Femur (tissue), 1 donor: ENCODE measurements around the gene THBD.

Experiments
- DNase-seq: peaks from one replicate; pipeline ENCODE4 v3.0.0-alpha.2; 2017

THBD gene, protein sequence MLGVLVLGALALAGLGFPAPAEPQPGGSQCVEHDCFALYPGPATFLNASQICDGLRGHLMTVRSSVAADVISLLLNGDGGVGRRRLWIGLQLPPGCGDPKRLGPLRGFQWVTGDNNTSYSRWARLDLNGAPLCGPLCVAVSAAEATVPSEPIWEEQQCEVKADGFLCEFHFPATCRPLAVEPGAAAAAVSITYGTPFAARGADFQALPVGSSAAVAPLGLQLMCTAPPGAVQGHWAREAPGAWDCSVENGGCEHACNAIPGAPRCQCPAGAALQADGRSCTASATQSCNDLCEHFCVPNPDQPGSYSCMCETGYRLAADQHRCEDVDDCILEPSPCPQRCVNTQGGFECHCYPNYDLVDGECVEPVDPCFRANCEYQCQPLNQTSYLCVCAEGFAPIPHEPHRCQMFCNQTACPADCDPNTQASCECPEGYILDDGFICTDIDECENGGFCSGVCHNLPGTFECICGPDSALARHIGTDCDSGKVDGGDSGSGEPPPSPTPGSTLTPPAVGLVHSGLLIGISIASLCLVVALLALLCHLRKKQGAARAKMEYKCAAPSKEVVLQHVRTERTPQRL

GRCh38 chr20:23049201-23050075 lies at the start of gene THBD:
THBD (minus strand) TSS chr20:23049672; CDS start chr20:23049504, 168 bp downstream.
- peak; percentile 76 for DNase-seq

GRCh38 chr20:23097636-23098580 lies 48.4 kb upstream of the THBD start:
- no peak for DNase-seq

DNA sequence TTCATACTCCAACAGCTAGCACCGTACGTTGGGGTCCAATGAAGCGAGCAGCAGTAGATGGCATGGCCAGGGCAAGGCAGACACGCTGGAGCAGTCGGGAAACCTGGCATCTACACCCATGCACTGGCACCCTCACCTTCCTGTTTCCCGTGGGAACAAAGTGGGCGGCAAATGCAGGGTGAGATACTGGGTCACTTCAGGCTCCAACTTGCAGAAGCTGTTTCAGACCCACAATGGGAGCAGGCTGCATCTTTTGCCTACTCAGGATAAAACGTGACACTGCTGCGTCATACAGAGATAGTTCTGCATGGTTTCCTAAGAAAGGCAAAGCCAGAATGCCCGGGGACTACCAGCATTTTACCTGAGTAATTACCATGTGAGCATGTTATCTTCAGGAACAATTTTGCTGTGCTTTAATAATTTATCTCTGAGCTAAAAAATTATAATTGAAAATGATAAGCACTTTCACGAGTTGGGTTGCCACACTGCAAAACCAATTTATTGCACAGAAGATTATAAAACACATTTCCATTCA lies 47.6 kb upstream of the THBD start:
- no peak for DNase-seq

GRCh38 chr20:23096097-23096496 lies 46.6 kb upstream of the THBD start:
- no peak for DNase-seq

GRCh38 chr20:23095499-23095898 lies 46.0 kb upstream of the THBD start:
- no peak for DNase-seq

GRCh38 chr20:23094927-23095326 lies 45.5 kb upstream of the THBD start:
- DNase-seq = no peak

DNA sequence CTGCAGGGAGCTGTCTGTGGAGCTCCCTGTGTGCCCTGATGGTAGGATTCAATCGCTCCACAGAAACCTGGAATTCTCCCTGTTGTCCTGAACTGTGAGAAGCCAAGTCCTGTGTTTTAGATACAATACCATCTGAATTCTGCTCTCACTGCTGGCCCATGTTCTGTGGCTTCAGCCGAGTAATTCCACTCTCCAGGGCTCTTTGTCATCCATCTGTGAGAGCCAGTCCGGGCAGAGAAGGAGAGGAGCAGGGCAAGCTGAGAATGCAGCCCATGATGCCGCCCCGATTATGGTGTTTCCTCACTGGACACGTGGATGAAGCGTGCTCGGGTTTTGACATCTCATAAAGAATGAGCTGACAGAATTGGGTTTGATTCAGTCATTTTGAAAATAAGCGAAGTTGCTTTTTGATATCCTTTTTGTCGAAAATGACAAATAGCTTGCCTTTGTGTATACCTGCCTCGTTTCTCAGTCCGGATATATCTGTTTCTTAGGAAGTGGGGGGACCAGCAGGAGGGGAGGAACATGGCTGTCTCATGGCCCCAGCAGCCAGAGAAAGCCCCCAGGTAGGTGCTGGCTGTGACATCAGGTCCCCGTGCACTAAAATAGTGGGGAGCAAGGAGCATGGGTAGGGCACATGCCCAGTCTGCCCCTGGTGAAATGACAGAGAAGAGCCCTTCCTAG lies 44.9 kb upstream of the THBD start:
- DNase-seq = no peak

DNA sequence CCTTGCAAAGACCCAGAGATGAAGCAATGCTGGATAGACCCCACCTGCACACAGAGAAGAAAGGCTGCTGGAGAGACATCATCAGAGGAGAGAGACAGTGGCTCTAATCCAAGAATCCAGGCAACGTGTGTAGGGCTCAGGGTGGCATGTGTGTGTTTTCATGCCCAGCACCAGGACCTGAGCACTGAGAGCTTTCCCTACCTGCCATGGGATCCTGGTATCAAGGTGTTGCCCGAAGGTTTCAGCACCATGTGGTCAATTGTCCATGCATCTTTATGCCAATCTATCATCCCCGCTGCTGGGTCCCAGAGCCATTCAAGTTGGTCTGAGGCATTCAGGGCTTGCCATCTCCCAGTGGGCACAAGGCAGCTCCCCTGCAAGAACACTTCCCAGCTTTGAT lies 44.1 kb upstream of the THBD start:
- DNase-seq = no peak

GRCh38 chr20:23092861-23093495 lies 43.5 kb upstream of the THBD start:
- DNase-seq = no peak

- DNase-seq = no peak
Observed at GRCh38 chr20:23092384-23092756, 42.9 kb upstream of the THBD start.

GRCh38 chr20:23091721-23092383 lies 42.4 kb upstream of the THBD start:
- no peak for DNase-seq

GRCh38 chr20:23090878-23091277 lies 41.4 kb upstream of the THBD start:
- no peak for DNase-seq

DNA sequence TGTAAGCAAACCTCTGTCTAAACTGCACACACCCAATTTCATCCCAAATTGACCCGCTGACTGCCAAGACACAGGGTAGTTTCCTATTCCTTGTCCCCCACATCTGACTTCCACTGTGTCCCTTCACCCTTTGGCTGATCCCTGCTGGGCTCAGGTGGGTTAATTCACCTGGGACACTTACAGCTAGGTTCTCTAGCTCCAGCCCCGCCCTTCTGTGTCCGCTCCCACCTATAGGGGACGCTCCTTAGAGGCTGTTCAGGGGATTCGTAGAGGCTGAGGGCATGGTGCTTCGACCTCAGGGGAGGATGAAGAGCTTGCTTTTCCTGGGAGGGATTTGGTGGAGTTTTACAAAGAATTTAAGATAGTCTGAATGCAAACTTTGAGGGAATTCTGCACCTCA lies 40.7 kb upstream of the THBD start:
- no peak for DNase-seq

GRCh38 chr20:23088866-23089265 lies 39.4 kb upstream of the THBD start:
- DNase-seq = no peak

GRCh38 chr20:23087587-23088251 lies 38.2 kb upstream of the THBD start:
- DNase-seq = no peak

DNA sequence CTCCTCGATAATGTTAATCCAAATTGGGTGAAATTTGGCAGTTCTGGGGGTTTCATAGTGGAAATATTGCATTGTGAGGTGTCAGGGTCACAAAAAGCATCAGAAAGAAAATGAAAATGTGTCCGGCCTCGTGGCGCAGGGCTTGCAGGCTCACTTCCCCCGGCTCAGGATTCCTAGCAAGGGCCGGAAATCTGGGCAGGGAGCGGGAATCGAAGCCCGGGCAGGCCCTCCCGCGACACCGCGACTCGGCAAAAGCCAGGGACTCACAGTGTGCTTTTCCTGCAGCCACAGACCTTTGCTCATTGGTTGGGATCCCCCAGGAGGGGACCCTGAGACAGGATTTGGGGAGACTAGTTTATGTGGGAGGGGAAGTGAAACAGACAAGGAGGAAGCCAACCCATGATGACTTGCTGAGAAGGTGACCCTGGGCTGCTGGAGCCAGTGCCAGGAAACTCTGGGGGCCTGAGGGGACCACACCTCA lies 37.5 kb upstream of the THBD start:
- DNase-seq = peak; percentile 68

DNA sequence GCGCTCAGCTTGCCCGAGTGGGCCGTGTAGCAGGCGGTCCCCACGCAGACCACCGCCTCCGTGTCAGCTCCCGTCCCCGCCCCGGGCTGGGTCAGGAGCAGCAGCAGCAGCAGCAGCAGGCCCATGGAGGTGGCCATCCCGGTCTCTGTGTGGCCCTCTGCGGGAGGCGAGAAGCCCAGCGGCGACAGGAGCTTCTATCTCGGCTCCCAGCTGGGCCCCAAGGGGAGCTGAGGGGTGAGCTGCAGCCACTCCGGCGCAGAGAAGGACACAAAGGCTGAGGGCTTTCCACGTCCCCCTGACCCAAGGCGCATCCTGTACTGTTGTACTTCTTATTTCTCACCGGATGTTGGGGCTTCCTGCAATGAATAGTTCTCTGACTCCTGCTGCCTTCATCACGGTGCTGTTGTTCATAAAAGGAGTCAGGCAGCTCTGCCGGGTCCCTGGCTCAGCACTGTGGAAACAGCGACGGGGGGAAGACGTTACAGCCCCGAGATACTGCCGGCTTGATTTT lies 36.6 kb upstream of the THBD start, which contains the start of gene CD93:
Gene CD93 (minus strand): TSS at position 269 of the 511 bp plus-strand sequence. CDS start 132 bp downstream, at position 137.
- DNase-seq = peak; percentile 67

- no peak for DNase-seq
Observed at GRCh38 chr20:23085436-23086055, 36.1 kb upstream of the THBD start.

DNA sequence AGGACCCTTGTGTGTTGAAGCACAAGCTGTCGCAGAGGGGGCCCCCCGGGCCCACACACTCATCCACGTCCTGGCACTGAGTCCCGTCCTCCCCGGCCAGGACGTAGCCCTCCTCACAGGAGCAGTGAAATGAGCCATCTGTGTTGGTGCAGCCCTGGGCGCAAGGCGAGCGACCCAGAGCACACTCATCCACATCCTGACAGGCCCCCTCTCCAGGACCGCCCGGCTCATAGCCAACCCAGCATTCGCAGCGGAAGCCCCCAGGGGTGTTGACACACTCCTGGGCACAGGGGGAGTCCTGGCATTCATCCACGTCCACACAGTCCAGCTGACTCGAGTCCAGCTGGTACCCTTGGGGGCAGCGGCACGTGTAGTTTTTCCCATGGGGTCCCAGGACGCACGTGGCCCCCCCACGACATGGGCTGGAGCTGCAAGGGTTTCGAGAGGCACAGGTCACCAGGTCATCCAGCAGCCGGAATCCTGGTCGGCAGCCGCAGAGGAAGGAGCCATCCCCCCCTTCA lies 35.4 kb upstream of the THBD start:
- no peak for DNase-seq
